Endometrial microvascular endothelial cells (primary cell): ENCODE measurements around the gene ASIC3. TPM values are rescaled to one million over a fixed set of nuclear protein-coding genes. Genes with fewer than 3 reads are reported as not detected.

Experiments
- in situ Hi-C: cut with HindIII; loops from 2 replicates; pipeline ENCODE4 v1.10.0; 2017; ENCODE audit warnings: low sequenced_read_pairs, low pct_unique_long_range_greater_than_20kb; ENCODE audit errors: inconsistent ontology term
- total RNA-seq: library from RNA; depleted of rRNA; stranded (reverse); fragments of >200 nt; gene quantifications from one replicate; pipeline ENCODE4 v1.2.3, GENCODE V29; 2015; ENCODE audit errors: inconsistent ontology term

The ASIC3 gene
- total RNA-seq, 1 donor from 2014 or later = 0.56 TPM

DNA sequence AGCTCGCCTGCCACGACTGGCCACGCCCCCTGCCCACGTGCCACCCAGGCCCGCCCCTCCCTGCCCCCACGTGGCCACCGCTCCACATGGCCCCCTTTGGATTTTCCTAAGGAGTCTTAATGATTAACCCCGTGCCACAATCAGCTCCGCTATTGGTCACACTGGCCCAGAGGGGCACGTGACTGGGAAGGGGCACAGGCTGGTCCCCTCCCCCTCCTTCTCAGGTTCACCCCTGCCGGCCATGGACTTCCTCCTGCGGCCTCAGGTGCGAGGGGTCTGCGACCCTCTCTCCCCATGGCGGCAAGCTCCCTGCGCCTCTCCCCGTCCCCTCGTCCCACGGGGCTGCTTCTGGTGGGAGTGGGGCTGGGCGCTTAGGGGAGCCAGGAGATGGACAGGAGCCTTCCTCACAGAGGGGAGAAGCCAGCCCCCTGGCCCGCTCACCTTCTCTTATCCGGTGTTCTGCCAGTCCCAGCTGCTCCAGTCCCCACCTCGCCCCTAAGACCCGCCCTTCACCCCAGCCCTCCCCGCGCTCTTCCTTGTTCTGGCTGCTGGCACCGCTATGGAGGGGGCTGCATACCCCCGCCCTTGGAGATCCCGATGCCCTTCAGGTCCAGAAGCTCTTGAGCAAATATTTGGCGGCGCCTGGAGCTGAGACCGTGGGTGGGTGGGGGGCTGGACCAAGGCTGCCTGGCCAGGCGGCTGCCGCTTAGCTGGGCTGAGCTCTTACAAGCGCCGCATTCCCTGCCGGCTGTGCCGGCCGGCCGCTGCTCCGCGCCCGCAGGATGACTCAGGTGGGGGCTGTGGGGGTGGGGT is 14.3 kb downstream of the ASIC3 start:
- in situ Hi-C loops = no loop called here

DNA sequence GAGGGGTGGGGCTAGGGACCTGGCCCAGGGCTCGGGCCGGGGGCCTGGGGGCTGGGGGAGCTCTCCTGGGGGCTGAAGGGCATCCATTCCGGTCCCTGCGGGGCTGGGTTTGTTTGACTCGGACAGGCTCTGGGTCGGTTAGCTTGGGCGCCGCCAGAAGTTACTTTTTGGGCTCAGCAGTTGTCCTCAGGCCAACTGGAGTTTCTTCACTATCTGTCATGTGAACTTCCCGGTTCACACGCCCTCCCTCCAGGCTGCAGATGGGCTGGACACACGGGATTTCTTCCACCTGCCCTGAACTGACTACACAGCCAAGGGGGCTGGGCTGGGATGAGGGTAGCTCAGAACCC is 14.9 kb downstream of the ASIC3 start:
- in situ Hi-C loops = no loop called here

DNA sequence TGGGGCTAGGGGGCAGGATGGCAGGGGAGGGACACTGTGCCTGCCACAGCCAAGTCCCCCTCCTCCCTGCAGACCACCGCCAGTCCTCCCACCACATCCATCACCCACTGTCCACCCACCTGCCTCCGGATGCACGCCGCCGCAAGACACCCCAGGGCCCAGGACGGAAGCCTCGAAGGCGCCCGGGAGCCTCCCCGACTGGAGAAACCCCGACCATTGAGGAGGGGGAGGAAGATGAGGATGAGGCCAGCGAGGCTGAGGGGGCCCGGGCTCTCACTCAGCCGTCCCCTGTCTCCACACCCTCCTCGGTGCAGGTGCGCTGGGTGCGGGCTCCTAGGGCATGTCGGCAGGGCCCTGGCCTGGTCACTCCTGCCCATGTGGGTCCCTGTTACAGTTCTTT is 16.1 kb downstream of the ASIC3 start:
- in situ Hi-C loops = no loop called here

DNA sequence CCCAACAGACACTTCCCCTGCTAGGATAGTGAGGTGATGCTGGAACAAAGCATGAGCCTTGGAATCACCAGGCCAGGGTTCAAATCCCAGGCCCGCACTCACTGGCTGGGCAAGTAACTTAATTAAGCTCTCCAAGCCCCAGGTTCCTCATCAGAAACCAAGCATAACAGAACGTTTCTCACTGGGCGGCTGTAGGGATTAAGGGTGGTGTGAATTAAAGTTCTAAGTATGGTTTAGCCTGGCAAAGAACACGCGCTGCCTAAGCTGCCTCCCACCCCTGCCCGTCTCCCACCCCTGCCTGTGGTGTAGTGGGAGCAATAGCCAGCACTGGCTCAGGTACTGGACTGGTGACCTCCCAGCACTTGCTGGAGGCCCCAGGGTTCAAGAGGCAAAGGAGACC is 16.7 kb downstream of the ASIC3 start:
- in situ Hi-C loops = no loop called here

DNA sequence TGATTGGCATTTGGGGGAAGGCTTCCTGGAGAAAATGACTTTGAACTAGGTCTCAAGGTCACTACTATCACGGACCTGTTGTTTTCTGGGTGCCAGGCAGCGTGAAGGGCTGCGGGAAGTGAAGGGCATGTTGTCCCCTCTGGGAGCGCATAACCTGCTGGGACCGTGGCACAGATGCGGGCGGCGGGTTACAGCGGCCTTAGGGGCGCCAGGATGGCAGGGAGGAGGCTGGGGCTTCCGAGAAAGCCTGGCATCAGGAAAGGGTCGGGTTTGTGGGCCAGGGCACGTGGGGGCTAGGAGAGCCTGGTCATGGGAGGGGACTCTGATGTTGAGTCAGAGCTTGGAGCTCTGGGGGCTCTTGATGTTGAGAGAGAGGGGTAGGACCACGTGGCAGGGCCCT is 17.2 kb downstream of the ASIC3 start:
- in situ Hi-C loops = no loop called here

DNA sequence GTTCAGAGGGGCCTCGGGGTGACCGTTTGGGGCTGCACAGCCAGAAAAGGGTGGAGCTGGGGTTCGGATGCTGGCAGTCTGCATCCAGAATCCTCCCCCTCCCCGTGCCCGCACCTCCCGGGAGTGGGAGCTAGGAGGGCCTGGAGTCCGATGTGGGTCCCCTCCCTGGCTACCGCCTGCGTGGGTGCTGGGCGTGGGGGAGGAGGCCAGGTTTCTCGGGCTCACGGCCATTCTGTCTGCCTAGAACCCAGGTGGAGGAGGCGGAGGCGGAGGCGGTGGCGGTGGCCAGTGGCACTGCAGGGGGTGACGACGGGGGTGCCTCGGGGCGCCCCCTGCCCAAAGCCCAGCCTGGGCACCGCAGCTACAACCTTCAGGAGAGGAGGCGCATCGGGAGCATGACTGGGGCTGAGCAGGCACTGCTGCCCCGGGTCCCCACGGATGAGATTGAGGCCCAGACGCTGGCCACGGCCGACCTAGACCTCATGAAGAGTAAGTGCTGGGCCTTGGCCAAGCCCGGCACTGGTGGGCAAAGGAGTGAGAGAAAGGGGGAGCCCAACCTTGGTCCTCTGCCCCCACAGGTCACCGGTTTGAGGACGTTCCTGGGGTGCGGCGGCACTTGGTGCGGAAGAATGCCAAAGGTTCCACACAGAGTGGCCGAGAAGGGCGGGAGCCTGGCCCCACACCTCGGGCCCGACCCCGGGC is 18.1 kb downstream of the ASIC3 start:
- in situ Hi-C loops = no loop called here

DNA sequence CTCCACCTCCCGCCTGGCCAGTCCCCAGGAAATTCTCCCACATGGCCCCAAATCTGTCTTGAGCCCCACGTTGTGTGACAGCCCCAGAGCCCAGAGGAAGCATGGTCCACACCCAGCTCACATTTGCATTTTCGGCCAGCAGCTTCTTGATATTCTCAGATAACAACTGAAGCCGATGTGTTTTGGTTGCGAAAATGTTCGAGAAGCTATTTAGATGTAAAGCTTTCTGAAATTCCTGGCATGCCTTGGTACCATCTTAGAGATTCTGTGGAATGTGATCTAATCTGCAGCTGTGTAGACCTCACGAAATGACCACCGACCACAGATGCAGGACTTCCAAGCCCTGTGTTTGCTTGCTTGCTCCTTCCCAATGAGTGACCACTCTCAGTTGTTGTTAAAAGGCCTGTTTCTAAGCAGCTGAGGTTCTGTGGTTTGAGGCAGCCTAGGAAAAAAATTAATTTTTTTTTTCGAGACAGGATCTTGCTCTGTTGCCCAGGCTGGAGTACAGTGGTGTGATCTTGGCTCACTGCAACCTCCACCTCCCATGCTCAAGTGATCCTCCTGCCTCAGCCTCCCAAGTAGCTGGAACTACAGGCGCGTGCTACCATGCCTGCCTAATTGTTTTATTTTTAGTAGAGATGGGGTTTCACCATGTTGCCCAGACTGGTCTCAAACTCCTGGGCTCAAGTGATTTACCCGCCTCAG is 19.9 kb downstream of the ASIC3 start:
- in situ Hi-C loops = no loop called here

DNA sequence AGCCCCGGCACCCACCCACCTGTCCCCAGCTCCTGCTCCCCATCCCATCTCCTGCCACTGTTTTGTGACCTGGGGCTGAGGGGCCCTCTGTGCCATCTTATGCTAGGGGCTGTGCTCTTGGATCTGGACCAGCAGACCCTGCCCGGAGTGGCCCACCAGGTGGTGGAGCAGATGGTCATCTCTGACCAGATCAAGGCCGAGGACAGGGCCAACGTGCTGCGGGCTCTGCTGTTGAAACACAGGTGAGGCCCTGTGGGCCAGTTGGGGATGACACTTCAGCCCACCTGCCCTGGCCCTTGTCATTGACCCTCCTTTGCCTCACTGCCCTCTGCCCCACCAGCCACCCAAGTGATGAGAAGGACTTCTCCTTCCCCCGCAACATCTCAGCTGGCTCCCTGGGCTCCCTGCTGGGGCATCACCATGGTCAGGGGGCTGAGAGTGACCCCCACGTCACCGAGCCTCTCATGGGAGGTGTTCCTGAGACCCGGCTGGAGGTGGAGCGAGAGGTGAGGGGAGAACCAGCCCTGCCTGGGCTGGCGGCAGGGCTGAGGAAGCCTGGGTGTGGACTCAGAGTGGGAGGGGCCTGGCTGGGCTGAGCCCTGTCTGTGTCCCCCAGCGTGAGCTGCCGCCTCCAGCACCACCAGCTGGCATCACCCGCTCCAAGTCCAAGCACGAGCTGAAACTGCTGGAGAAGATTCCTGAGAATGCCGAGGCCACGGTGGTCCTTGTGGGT is 21.7 kb downstream of the ASIC3 start:
- in situ Hi-C loops = no loop called here

DNA sequence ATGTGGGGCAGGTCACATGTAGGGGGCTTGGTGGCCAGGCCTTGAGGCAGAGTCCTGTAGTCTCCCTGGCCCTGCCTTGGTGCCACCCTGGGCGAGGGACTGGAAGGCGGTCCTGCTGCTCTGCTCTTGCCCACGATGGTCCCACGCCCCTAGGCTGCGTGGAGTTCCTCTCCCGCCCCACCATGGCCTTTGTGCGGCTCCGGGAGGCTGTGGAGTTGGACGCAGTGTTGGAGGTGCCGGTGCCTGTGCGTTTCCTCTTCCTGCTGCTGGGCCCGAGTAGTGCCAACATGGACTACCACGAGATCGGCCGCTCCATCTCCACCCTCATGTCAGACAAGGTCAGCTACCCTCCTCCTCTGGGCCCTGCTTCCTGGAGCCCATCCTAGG is 22.2 kb downstream of the ASIC3 start:
- in situ Hi-C loops = no loop called here

DNA sequence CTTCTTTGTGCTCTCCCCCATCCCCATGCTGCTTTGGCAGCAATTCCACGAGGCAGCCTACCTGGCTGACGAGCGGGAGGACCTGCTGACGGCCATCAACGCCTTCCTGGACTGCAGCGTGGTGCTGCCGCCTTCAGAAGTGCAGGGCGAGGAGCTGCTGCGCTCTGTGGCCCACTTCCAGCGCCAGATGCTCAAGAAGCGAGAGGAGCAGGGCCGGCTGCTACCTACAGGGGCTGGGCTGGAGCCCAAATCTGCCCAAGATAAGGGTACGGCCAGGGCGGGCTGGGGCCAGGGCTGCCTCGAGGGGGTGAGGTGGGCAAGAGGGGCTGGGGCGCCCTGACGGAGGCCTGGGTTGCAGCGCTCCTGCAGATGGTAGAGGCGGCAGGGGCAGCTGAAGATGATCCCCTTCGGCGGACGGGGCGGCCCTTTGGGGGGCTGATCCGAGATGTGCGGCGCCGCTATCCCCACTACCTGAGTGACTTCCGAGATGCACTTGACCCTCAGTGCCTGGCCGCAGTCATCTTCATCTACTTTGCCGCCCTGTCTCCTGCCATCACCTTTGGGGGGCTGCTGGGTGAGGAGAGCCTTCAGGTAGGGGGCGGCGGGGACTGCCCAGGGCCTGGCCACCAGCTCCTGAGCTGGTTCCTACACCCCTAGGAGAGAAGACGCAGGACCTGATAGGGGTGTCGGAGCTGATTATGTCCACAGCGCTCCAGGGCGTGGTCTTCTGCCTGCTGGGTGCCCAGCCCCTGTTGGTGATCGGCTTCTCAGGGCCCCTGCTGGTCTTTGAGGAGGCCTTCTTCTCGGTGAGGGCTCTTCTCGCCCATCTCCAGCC is 22.9 kb downstream of the ASIC3 start:
- in situ Hi-C loops = no loop called here

DNA sequence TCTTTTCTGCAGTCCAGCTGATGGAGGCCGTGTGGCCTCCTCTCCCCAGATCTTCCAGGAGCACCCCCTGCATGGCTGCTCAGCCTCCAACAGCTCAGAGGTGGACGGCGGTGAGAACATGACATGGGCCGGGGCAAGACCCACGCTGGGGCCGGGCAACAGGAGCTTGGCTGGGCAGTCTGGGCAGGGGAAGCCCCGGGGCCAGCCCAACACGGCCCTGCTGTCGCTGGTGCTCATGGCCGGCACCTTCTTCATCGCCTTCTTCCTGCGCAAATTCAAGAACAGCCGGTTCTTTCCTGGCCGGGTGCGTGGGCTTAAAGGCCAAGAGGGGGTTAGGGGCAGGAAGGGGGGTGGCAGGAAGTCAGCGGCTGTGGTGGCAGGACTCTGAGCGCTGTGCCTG is 25.7 kb downstream of the ASIC3 start:
- in situ Hi-C loops = no loop called here

DNA sequence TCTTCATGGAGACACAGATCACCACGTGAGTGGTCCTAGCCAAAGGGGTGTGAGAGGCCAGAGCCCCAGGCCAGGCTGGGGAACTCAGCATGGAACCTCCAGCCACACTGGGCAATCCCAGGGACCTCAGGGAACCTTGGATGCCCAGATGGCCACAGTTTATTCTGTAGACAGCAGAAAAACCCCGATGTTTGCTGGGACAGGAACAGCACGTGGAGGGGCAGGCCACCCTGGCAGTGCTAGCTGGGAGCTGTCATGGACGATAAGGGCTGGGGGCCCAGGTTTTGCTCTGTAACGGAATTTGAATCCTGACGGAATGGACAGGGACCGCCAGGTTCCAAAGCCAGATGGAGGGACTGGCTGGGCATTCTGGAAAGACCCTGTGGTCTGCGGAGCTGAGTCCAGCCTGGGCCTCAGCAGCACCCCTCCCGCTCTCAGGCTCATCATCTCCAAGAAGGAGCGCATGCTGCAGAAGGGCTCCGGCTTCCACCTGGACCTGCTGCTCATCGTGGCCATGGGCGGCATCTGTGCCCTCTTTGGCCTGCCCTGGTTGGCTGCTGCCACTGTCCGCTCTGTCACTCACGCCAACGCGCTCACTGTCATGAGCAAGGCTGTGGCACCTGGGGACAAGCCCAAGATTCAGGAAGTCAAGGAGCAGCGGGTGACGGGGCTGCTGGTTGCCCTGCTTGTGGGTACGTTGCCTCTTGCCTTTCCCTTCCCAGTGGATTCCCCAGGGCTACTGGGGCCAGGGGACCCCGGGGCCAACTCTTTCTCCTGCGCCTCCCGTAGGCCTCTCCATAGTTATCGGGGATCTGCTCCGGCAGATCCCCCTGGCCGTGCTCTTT is 26.7 kb downstream of the ASIC3 start:
- in situ Hi-C loops = no loop called here

DNA sequence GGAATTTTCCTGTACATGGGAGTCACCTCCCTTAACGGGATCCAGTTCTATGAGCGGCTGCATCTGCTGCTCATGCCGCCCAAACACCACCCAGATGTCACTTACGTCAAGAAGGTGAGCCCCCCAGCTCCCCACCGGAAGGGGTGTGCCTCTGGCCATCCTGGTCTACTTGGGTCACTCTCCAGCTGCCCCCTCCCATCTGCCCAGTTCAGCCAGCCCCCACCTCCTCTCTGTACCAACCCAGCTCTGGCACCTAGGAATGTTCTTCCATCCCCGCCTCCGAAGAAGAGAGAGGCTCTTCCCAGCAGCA is 27.3 kb downstream of the ASIC3 start:
- in situ Hi-C loops = no loop called here

DNA sequence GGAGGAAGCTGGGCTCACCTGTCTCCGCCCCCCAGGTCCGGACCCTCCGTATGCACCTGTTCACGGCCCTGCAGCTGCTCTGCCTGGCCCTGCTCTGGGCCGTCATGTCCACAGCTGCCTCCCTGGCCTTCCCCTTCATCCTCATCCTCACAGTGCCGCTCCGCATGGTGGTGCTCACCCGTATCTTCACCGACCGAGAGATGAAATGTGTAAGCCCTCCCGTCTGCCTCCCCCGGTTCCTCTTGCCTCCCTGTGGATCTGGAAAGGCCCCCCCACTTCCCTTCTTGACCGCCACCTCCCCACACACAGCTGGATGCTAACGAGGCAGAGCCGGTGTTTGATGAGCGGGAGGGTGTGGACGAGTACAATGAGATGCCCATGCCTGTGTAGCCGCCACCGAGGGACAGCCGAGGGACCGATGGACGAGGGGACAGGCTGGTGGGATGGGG is 27.7 kb downstream of the ASIC3 start:
- in situ Hi-C loops = no loop called here

DNA sequence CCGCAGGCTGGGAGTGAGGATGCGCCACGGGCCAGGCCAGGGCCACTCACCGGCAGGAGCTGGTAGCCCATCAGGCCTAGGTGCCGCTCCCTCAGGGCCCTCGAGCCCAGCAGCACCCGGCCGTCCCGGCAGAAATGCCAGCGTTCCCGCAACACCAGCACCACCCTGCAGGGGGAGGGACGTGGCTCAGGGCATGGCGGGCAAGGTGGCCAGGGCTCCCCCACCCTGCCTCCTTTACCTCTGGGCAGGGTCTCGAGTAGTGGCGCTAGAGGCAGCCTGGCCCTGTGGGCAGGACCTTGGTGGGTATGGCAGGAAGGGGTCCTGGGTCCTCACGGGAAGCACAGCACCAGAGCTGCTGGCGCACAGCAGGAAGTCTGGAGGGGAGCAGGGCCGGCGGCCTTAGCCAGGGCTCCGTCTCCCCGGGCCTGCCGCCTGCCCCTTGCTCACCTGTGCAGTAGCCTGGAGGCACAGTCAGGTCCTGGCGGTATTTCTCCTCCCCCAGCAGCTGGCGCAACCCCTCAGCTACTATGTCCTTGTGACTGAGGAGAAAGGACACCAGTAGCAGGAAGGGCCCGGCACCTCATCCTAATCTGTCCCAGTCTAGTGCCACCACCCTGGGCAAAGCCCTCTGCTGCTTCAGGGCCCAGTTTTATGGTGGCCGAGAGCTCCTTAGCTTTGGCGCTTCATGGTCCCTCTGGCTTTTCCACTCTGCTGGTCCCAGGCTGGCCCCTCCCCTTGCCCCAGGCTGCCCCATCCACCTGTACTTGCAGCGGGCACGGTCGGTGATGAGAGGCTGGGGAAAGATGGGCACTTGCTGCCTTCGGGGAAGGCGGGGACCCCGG is 28.8 kb downstream of the ASIC3 start:
- in situ Hi-C loops = no loop called here

DNA sequence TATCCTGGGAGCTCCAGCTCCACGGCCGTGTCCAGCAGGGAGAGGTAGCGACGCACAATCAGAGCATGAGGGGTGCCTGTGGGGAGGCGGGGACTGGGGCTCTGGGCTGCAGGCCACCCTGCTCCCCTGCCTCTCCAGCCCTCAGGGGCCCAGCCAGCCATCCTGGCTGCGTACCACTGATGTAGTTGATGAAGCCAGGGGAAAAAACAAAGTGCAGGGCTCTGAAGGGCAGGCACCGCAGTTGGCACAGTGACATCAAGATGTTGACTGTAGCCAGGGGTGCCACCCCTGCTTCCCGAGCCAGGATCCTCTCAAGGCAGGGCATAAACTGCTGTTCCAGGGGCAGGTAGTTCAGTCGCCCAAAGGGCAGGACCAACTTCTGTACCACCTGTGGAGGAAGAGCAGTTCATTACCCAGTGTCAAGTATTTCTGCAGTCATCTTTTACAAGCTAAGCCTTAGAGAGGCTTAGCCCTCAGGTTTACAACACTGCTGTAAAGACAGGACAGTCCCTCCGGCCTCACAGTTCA is 29.4 kb downstream of the ASIC3 start:
- in situ Hi-C loops = no loop called here
